Measurements from ENCODE around the gene DGKB.

DGKB gene

DNA sequence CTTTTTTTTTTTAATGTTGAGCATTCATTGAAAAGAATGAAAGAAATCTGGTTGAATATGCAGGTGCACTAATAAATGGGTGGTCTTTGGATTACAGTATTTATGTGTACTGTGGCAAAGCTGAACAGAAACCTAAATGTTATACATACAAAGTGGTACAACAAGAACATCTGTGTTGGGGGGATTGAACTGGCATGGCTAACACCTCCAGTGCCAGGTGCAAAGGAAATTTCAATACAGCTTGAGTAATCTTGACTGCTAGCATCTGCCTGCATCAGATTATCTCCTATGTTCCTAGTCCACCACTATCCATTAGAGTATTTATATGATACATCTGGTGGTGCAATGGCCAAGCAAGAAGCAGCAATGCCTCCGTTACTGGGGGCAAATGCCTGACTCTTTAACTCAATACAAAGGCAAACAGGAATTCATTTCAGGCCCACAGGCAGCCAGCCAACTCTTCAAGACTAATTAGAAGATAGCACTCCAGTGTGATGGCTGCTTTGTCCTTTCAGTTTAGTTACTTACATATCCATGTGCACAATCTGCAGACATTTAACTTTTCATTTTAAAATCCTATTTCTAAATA lies 692.6 kb downstream of the DGKB start:
- no peak for DNase-seq (ENCODE audit: low read depth)

DNA sequence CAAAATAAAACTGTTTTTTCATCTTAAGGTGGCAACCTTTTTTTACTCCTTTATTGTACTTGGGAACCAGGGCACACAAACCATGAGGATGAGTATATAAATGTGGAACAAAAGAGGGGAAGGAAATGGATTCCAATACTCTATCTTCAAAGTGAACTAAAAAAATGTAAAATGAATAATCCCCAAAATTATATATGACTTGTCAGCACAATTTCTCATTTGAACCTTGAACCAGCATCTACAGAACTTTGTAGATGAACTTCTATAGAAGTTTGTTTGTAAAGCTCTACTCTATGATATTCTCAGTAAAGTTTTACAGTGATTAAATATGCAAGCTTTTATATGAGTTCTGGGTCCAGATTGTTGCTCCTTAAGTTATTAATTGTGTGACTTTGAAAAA lies 694.8 kb downstream of the DGKB start:
- no peak for DNase-seq (ENCODE audit: low read depth)

GRCh38 chr7:14207138-14207537 lies 695.4 kb downstream of the DGKB start:
- DNase-seq (ENCODE audit: low read depth) = no peak

GRCh38 chr7:14206121-14206520 lies 696.4 kb downstream of the DGKB start:
- DNase-seq (ENCODE audit: low read depth) = no peak

GRCh38 chr7:14201353-14201752 lies 701.2 kb downstream of the DGKB start:
- no peak for DNase-seq (ENCODE audit: low read depth)

DNA sequence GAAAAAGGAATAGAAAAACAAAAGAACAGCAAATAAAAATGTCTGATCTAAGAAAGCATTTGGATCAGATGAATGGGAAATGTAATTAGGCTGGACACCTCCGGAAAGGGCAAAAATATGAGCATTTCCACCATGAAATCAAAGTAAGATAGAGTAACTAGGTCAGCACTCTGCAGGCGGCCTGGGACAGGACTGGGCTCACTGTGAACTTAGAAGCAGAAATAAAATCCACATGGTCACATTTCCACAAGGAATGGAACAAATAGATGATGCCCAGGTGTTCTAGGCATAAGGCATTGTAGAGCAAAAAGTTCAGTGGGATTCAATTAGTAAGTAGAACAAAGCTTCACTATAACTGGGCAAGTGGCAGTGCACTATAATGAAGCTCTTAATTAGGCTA lies 703.2 kb downstream of the DGKB start:
- DNase-seq (ENCODE audit: low read depth) = no peak

DNA sequence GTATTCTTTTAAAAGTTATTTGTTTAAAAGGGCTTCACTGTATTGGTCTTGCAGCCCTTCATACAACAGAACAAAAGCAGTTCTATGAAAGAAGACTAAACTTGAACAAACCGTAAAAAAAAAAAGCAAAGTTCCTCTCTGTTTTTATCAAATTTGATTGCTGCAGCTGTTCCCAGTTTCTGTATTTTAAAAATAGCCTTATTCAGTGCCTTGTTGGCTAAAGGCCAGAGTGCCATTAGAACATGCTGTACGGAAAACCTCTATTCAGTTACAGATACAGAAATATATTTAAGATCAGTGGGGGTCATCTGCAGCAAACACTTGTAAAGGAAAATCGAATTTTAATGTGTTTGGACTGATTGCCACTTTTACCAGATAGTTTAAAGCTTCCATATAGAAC lies 705.3 kb downstream of the DGKB start:
- no peak for DNase-seq (ENCODE audit: low read depth)

DNA sequence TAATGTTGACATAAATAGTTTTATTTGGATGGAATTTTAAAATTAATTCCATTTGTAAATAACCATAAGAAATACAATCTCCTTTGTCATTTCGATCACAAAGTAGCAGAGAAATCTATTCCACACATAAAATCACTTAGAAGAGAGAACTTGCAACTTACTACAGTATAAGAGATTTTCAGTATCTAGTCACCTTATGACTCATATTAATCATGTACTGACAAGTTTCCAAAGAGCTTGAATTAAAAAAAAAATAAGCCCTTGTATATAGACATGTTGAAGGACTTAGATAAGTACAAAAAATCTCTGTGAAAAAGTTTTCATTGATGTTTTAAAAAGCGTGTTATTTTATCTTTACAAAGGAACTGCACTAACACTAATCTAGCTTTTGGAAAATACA lies 706.0 kb downstream of the DGKB start:
- DNase-seq (ENCODE audit: low read depth) = no peak

- DNase-seq (ENCODE audit: low read depth) = no peak
These were observed 706.7 kb downstream of the DGKB start for GRCh38 chr7:14195871-14196270.

GRCh38 chr7:14195079-14195478 lies 707.5 kb downstream of the DGKB start:
- no peak for DNase-seq (ENCODE audit: low read depth)

- DNase-seq (ENCODE audit: low read depth) = no peak
These were observed 710.9 kb downstream of the DGKB start for GRCh38 chr7:14191686-14192098.

GRCh38 chr7:14184292-14184864 lies 718.2 kb downstream of the DGKB start:
- no peak for DNase-seq (ENCODE audit: low read depth)

GRCh38 chr7:14179781-14180180 lies 722.8 kb downstream of the DGKB start:
- DNase-seq (ENCODE audit: low read depth) = no peak

GRCh38 chr7:14177876-14178275 lies 724.7 kb downstream of the DGKB start:
- DNase-seq (ENCODE audit: low read depth) = no peak

- DNase-seq (ENCODE audit: low read depth) = no peak
These were observed 731.7 kb downstream of the DGKB start for GRCh38 chr7:14170872-14171271.

- DNase-seq (ENCODE audit: low read depth) = no peak
These were observed 744.4 kb downstream of the DGKB start for GRCh38 chr7:14158111-14158510.

- no peak for DNase-seq (ENCODE audit: low read depth)
These were observed 746.1 kb downstream of the DGKB start for GRCh38 chr7:14156436-14156835.

GRCh38 chr7:14148974-14149373 lies 753.6 kb downstream of the DGKB start:
- no peak for DNase-seq (ENCODE audit: low read depth)

GRCh38 chr7:14147532-14147931 lies 755.0 kb downstream of the DGKB start:
- no peak for DNase-seq (ENCODE audit: low read depth)

DNA sequence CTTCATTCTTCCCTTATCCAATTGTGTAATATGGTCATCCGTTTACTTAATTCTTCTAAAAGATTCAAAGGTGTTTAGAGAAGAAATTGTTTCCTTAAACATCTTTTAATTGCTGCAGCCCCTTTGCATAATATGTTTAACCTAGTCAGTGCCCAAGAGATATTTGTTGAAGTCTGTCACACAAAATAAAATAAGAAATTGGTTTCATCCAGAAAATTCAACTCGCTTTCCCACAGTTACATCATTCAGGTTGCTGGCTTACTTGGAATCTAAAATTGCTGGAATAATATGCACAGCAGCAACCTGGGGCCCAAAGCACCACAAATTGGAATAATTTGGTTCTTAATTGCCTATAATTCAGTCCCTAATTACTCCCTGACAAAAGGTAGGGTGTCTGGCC lies 758.0 kb downstream of the DGKB start:
- DNase-seq (ENCODE audit: low read depth) = no peak

DNA sequence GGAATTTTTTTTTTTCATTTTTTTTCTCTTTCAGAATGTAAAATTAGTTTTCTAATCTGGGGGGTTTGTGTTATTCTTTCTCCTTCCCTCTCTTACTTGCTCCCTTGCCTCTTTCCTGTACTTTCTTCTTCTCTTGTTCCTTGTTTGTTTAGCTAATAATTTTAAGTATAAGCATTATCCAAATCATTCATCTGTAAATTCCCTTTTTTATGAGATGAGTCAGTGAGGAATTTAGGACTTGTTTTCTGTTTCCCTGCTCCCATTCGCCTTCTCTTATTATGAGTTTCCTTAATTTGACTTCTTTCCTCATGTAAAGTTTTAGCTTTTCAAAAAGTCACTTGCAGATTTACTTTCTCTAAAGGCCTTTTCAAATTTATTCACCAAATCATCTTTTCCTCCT lies 758.4 kb downstream of the DGKB start:
- DNase-seq (ENCODE audit: low read depth) = no peak

- DNase-seq (ENCODE audit: low read depth) = no peak
These were observed 764.9 kb downstream of the DGKB start for GRCh38 chr7:14137676-14138075.

GRCh38 chr7:14133752-14134151 lies 768.8 kb downstream of the DGKB start:
- DNase-seq (ENCODE audit: low read depth) = no peak

DNA sequence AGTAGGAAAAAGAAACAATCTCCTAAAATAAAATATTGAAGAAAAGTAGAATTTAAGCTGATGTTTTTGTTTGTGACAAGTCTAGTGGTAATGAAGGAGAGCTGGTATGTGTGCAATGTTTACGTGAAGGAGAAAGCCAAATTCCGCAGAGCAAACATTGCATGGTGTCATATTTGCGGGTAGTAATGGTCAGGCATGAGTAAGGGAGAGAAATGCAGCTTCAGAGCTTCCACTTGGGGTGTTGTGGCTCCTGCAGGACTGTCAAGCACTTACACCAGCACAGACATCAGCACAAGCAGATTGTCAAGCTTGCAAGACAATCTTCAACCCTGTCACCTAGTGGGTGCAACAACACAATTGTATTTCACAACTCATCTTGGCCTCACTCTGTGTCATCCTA lies 776.6 kb downstream of the DGKB start:
- no peak for DNase-seq (ENCODE audit: low read depth)

Data from T follicular helper cell (primary cell).